ENCODE results near the gene NFATC1.

GRCh38 chr18:79490626-79491041 lies 94.9 kb downstream of the NFATC1 start:
- TF ChIP-seq POLR2A (IDR thresholded peaks at IDR 0.05) (no peak), CTCF (IDR thresholded peaks at IDR 0.05) (no peak)

All from vagina (tissue), 2 donors.